Measurements from ENCODE around the gene RRH. TPM values are rescaled to one million over a fixed set of nuclear protein-coding genes. Genes with fewer than 3 reads are reported as not detected.

The RRH gene
- polyA plus RNA-seq, 3 donors = not detected

DNA sequence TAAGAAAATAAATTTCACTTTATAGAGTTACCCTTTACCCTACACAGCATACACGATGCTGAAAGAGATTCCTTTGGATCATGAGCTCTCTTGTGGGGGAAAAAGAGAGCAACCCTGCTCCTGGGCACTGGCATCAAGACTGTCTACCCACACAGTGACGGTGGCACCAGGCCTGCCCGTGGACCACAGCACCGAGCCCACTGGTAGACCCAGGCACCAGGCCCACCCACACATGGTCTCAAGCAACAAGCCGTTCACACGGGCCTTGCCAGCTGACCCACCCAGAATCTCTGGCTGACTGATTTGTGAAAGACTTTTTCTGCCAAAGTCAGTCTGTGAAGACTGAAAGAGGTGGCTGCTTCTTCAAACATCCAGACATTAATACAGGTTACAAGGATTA lies 32.7 kb upstream of the RRH start:
- no peaks in the 10 kb centered on the region for H3K4me1 Mint-ChIP-seq
- no peak for DNase-seq
- peaks cover 3 to 24% (median 19%) of the 10 kb centered on the region in 7 donors for H3K9me3 Mint-ChIP-seq
- Histone ChIP-seq H3K27me3 (ENCODE audit: control insufficient read depth in 2 of 2, insufficient read depth in 2 of 2, low read length in 2 of 2) (no peaks in the 10 kb centered on the region), H3K9ac (ENCODE audit: insufficient read depth, low read length, poor library complexity, severe bottlenecking) (no peak overlapping the region), H3K27ac (ENCODE audit: low read depth in 1 of 2, low read length in 2 of 2) (no peak overlapping the region), H3K4me3 (replicated peaks in 1 of 3; ENCODE audit: low read depth in 2 of 3, low read length in 3 of 3) (no peak overlapping the region), H3K4me1 (ENCODE audit: control insufficient read depth in 1 of 2, insufficient read depth in 2 of 2, low read length in 2 of 2) (no peaks in the 10 kb centered on the region), H2AFZ (ENCODE audit: insufficient read depth, low read depth, low read length, poor library complexity, severe bottlenecking) (no peak overlapping the region), H3K9me3 (replicated peaks in 1 of 2; ENCODE audit: control insufficient read depth in 1 of 2, insufficient read depth in 1 of 2, low read length in 2 of 2) (peaks cover 7 to 8% of the 10 kb centered on the region in 2 donors), H3K36me3 (replicated peaks in 1 of 2; ENCODE audit: control insufficient read depth in 1 of 2, insufficient read depth in 2 of 2, low read length in 2 of 2) (no peaks in the 10 kb centered on the region), H4K20me1 (ENCODE audit: insufficient read depth, low read length) (no peaks in the 10 kb centered on the region), H3K4me2 (replicated peaks; ENCODE audit: extremely low read depth, low read length, poor library complexity, severe bottlenecking) (no peak overlapping the region), H3K79me2 (ENCODE audit: insufficient read depth, low read length) (no peaks in the 10 kb centered on the region)
- no peak overlapping the region for H3K4me3 Mint-ChIP-seq
- no peaks in the 10 kb centered on the region for H3K36me3 Mint-ChIP-seq
- TF ChIP-seq CTCF (IDR thresholded peaks at IDR 0.05) = no peak
- H3K27me3 Mint-ChIP-seq (ENCODE audit: low read depth in 3 of 3) = peaks cover 0 to 1% (median 0%) of the 10 kb centered on the region in 3 donors
- no peak overlapping the region for H3K27ac Mint-ChIP-seq
- WGBS (ENCODE audit: insufficient coverage) = 94% methylated on average over 5 of the region's 6 CpGs
- intact Hi-C loops (cut with micrococcal nuclease) = no loop called here

GRCh38 chr4:109798866-109799265 lies 28.9 kb upstream of the RRH start:
- no peak for TF ChIP-seq CTCF (IDR thresholded peaks at IDR 0.05)
- Mint-ChIP-seq H3K4me1 (peaks cover 2% of the 10 kb centered on the region), H3K4me3 (no peak overlapping the region), H3K27ac (no peak overlapping the region), H3K36me3 (no peaks in the 10 kb centered on the region), H3K27me3 (ENCODE audit: low read depth in 3 of 3) (no peaks in the 10 kb centered on the region), H3K9me3 (peaks cover 3 to 21% (median 17%) of the 10 kb centered on the region in 7 donors)
- Histone ChIP-seq H2AFZ (ENCODE audit: insufficient read depth, low read depth, low read length, poor library complexity, severe bottlenecking) (no peak overlapping the region), H4K20me1 (ENCODE audit: insufficient read depth, low read length) (no peaks in the 10 kb centered on the region), H3K79me2 (ENCODE audit: insufficient read depth, low read length) (no peaks in the 10 kb centered on the region), H3K9me3 (replicated peaks in 1 of 2; ENCODE audit: control insufficient read depth in 1 of 2, insufficient read depth in 1 of 2, low read length in 2 of 2) (peaks cover 4 to 7% of the 10 kb centered on the region in 2 donors), H3K27me3 (ENCODE audit: control insufficient read depth in 2 of 2, insufficient read depth in 2 of 2, low read length in 2 of 2) (no peaks in the 10 kb centered on the region), H3K4me2 (replicated peaks; ENCODE audit: extremely low read depth, low read length, poor library complexity, severe bottlenecking) (no peak overlapping the region), H3K9ac (ENCODE audit: insufficient read depth, low read length, poor library complexity, severe bottlenecking) (no peak overlapping the region), H3K36me3 (replicated peaks in 1 of 2; ENCODE audit: control insufficient read depth in 1 of 2, insufficient read depth in 2 of 2, low read length in 2 of 2) (no peaks in the 10 kb centered on the region), H3K4me1 (ENCODE audit: control insufficient read depth in 1 of 2, insufficient read depth in 2 of 2, low read length in 2 of 2) (no peaks in the 10 kb centered on the region), H3K4me3 (replicated peaks in 1 of 3; ENCODE audit: low read depth in 2 of 3, low read length in 3 of 3) (no peak overlapping the region), H3K27ac (ENCODE audit: low read depth in 1 of 2, low read length in 2 of 2) (no peak overlapping the region)
- no peak for DNase-seq
- intact Hi-C loops (cut with micrococcal nuclease) = no loop called here

All from CD14-positive monocyte (primary cell).